IPS-11a (cell line): Measurements from ENCODE around the gene OR11A1.

Experiments used
- H3K4me3 ChIP-seq: one replicate; pipeline ENCODE4 v1.5.1; 2013; ENCODE audit warnings: low read depth, low read length, control low read depth

OR11A1 gene

DNA sequence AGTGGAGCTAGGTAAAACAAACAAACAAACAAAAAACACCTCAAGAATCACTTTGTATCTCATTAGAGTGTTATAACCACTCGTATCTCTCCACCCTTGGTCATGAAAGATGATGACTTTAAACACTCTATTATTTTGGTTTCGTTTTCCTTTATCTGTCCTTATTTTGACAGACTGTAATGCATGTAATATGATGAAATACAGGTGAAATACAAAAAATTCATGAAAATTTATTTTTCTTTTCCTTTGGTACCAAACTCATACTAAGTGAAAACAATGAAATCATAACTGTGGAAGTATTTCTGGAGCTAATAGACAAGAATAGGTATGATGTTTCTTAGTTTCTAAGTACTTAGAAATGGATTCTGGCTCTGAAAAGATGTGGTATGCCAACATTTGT lies 57.3 kb downstream of the OR11A1 start:
- H3K4me3 ChIP-seq, result no peak overlapping the region

- H3K4me3 ChIP-seq, result no peak within 1 kb of the TSS
These were observed 61.5 kb downstream of the OR11A1 start, which contains the start of gene OR12D2 for GRCh38 chr6:29395331-29395730. TSS of gene OR12D2 (plus strand) at chr6:29395631. CDS start at chr6:29396700, 1,069 bp downstream.

- H3K4me3 ChIP-seq, result no peak overlapping the region
These were observed 68.3 kb downstream of the OR11A1 start for GRCh38 chr6:29388533-29388932.

DNA sequence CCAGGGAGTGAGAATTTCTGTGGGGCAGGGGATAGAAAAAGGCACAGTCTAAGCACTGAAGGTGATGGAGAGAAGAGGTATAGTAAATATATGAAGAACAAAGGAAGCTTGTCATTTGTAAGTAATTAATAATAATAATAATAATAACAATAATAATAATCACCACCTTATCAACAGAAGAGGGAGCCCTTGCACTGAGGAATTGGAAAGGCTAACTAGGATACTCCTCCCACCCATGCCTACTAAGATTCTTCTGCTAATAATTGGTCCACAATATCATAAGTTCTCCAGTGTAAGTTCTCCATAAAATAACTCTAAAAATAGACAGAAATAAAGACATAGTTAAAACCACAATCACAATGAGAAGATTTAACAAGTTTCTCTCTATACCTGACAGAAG lies 80.9 kb downstream of the OR11A1 start:
- H3K4me3 ChIP-seq, result no peak overlapping the region
